H9 (cell line): ENCODE measurements around the gene C10orf62. TPM values are rescaled to one million over a fixed set of nuclear protein-coding genes. Genes with fewer than 3 reads are reported as not detected.

ENCODE experiments used
- DNase-seq: peaks from one replicate; pipeline ENCODE4 v3.0.0-alpha.2; 2017
- H2AFZ ChIP-seq: one replicate; pipeline ENCODE4 v1.6.1; 2013; ENCODE audit warnings: mild to moderate bottlenecking, low read length, control low read depth, moderate library complexity
- H2AK5ac ChIP-seq: 2 replicates; pipeline ENCODE4 v1.6.1; 2013; ENCODE audit warnings: low read length, control low read depth, mixed read lengths; ENCODE audit not compliant: insufficient read length
- H2BK120ac ChIP-seq: one replicate; pipeline ENCODE4 v1.6.1; 2013; ENCODE audit warnings: low read depth, mild to moderate bottlenecking, low read length, control low read depth, inconsistent platforms; ENCODE audit not compliant: poor library complexity, severe bottlenecking
- H2BK12ac ChIP-seq: 2 replicates; pipeline ENCODE4 v1.6.1; 2013; ENCODE audit warnings: low read length, control low read depth, mixed read lengths, low read depth; ENCODE audit not compliant: insufficient read length
- H2BK15ac ChIP-seq: 2 replicates; pipeline ENCODE4 v1.6.1; 2013; ENCODE audit warnings: low read depth, low read length, control low read depth
- H2BK20ac ChIP-seq: one replicate; pipeline ENCODE4 v1.6.1; 2013; ENCODE audit warnings: low read depth, mild to moderate bottlenecking, low read length, control low read depth, inconsistent platforms; ENCODE audit not compliant: poor library complexity, severe bottlenecking
- H2BK5ac ChIP-seq: 2 replicates; pipeline ENCODE4 v1.6.1; 2013; ENCODE audit warnings: low read length, control low read depth, mixed read lengths; ENCODE audit not compliant: insufficient read length
- H3K14ac ChIP-seq: 2 replicates; pipeline ENCODE4 v1.6.1; 2013; ENCODE audit warnings: low read length, control low read depth; ENCODE audit not compliant: insufficient read depth
- H3K18ac ChIP-seq: 2 replicates; pipeline ENCODE4 v1.6.1; 2013; ENCODE audit warnings: low read depth, mild to moderate bottlenecking, mixed read lengths, low read length, control low read depth; ENCODE audit not compliant: insufficient read length
- H3K23ac ChIP-seq: 2 replicates; pipeline ENCODE4 v1.6.1; 2013; ENCODE audit warnings: low read length, control low read depth, mixed read lengths, low read depth; ENCODE audit not compliant: insufficient read length
- H3K23me2 ChIP-seq: 2 replicates; pipeline ENCODE4 v1.6.1; 2013; ENCODE audit warnings: low read depth, mild to moderate bottlenecking, mixed read lengths, low read length, control low read depth; ENCODE audit not compliant: insufficient read length, poor library complexity, severe bottlenecking
- H3K27ac ChIP-seq: 2 replicates; pipeline ENCODE4 v1.5.1; 2013; ENCODE audit warnings: low read length, control low read depth, mixed read lengths, low read depth; ENCODE audit not compliant: insufficient read length
- H3K27me3 ChIP-seq: 2 replicates; pipeline ENCODE4 v1.6.1; 2013; ENCODE audit warnings: low read length, control low read depth, inconsistent platforms; ENCODE audit not compliant: insufficient read depth
- H3K4ac ChIP-seq: 2 replicates; pipeline ENCODE4 v1.6.1; 2013; ENCODE audit warnings: low read depth, mild to moderate bottlenecking, control low read depth, inconsistent platforms, low read length, moderate library complexity
- H3K4me1 ChIP-seq: 2 replicates; pipeline ENCODE4 v1.6.1; 2013; ENCODE audit warnings: low read length, control low read depth, inconsistent platforms; ENCODE audit not compliant: insufficient read depth
- H3K4me2 ChIP-seq: 2 replicates; pipeline ENCODE4 v1.6.1; 2013; ENCODE audit warnings: low read length, control low read depth, mixed read lengths; ENCODE audit not compliant: insufficient read length, insufficient read depth
- H3K56ac ChIP-seq: 2 replicates; pipeline ENCODE4 v1.6.1; 2013; ENCODE audit warnings: low read depth, mild to moderate bottlenecking, mixed read lengths, low read length, control low read depth; ENCODE audit not compliant: insufficient read length
- H3K79me1 ChIP-seq: 2 replicates; pipeline ENCODE4 v1.6.1; 2013; ENCODE audit warnings: low read depth, mild to moderate bottlenecking, moderate library complexity, low read length, control low read depth, inconsistent platforms; ENCODE audit not compliant: insufficient read depth, poor library complexity, severe bottlenecking
- H3K79me2 ChIP-seq: 2 replicates; pipeline ENCODE4 v1.6.1; 2013; ENCODE audit warnings: low read length, control low read depth, inconsistent platforms; ENCODE audit not compliant: insufficient read depth
- H3K9ac ChIP-seq: 2 replicates; pipeline ENCODE4 v1.6.1; 2013; ENCODE audit warnings: low read length, control low read depth, mixed read lengths; ENCODE audit not compliant: insufficient read length; ENCODE audit errors: extremely low read depth
- H3K9me3 ChIP-seq: one replicate; pipeline ENCODE4 v1.6.1; 2013; ENCODE audit warnings: low read depth, low read length, inconsistent platforms; ENCODE audit not compliant: control insufficient read depth
- H3T11ph ChIP-seq: one replicate; pipeline ENCODE4 v1.6.1; 2013; ENCODE audit warnings: mild to moderate bottlenecking, low read length, control low read depth, inconsistent platforms
- H4K20me1 ChIP-seq: one replicate; pipeline ENCODE4 v1.6.1; 2013; ENCODE audit not compliant: control insufficient read depth, insufficient read length, insufficient read depth
- H4K5ac ChIP-seq: 2 replicates; pipeline ENCODE4 v1.6.1; 2013; ENCODE audit warnings: low read depth, mild to moderate bottlenecking, mixed read lengths, low read length, control low read depth; ENCODE audit not compliant: insufficient read length
- H4K8ac ChIP-seq: replicated peaks from 2 replicates; pipeline ENCODE4 v1.6.1; 2013; ENCODE audit warnings: low read length, control low read depth, mixed read lengths, low read depth; ENCODE audit not compliant: insufficient read length
- H4K91ac ChIP-seq: 2 replicates; pipeline ENCODE4 v1.6.1; 2013; ENCODE audit warnings: low read depth, mild to moderate bottlenecking, moderate library complexity, mixed read lengths, low read length, control low read depth; ENCODE audit not compliant: insufficient read length
- H3K27ac Mint-ChIP-seq, 3 experiments: 2 replicates in 2 of 3; 3 replicates in 1 of 3; pipeline ENCODE4 v1.8.0; 2020 to 2021; ENCODE audit warnings: mixed read lengths in 3 of 3, mild to moderate bottlenecking in 1 of 3, moderate library complexity in 1 of 3
- H3K27me3 Mint-ChIP-seq: 2 replicates; pipeline ENCODE4 v1.8.0; 2021; ENCODE audit warnings: low read depth, mild to moderate bottlenecking, moderate library complexity, mixed read lengths
- H3K36me3 Mint-ChIP-seq, 3 experiments: 2 replicates in 2 of 3; 3 replicates in 1 of 3; pipeline ENCODE4 v1.8.0; 2020 to 2021; ENCODE audit warnings: low read depth in 3 of 3, mixed read lengths in 3 of 3; ENCODE audit not compliant: insufficient read depth in 1 of 3
- H3K4me1 Mint-ChIP-seq, 2 experiments: 2 replicates each; pipeline ENCODE4 v1.8.0; 2020; ENCODE audit warnings: mixed read lengths in 2 of 2
- H3K4me3 Mint-ChIP-seq, 2 experiments: 2 replicates in 1 of 2; 3 replicates in 1 of 2; pipeline ENCODE4 v1.8.0; 2020 to 2021; ENCODE audit warnings: mild to moderate bottlenecking in 2 of 2, mixed read lengths in 2 of 2, moderate library complexity in 1 of 2
- H3K9me3 Mint-ChIP-seq, 2 experiments: 2 replicates in 1 of 2; 3 replicates in 1 of 2; pipeline ENCODE4 v1.8.0; 2020; ENCODE audit warnings: mild to moderate bottlenecking in 2 of 2, mixed read lengths in 2 of 2, moderate library complexity in 1 of 2
- WGBS: extraction: QIAGEN DNeasy Blood & Tissue Kit; methylation state at CpG from one replicate; pipeline ENCODE4 v1.1.7; 2013; ENCODE audit warnings: missing lambda C conversion rate, low lambda C conversion rate, mixed read lengths; ENCODE audit not compliant: insufficient read length; ENCODE audit errors: extremely low coverage; 5-methylcytosine and 5-hydroxymethylcytosine counted together
- total RNA-seq: library from RNA; stranded (reverse); gene quantifications from 2 replicates; pipeline ENCODE4 v1.2.1, GENCODE V29; 2021
- TF ChIP-seq, protein P1 (sequence below): fragments of 200-600 bp; sonication (generic); conservative IDR thresholded peaks from 3 replicates; pipeline ENCODE4 v1.8.0; 2021; ENCODE audit warnings: antibody characterized with exemption, mild to moderate bottlenecking

The C10orf62 gene
- total RNA-seq, 1 experiment from 2014 or later, result 0.31 TPM

DNA sequence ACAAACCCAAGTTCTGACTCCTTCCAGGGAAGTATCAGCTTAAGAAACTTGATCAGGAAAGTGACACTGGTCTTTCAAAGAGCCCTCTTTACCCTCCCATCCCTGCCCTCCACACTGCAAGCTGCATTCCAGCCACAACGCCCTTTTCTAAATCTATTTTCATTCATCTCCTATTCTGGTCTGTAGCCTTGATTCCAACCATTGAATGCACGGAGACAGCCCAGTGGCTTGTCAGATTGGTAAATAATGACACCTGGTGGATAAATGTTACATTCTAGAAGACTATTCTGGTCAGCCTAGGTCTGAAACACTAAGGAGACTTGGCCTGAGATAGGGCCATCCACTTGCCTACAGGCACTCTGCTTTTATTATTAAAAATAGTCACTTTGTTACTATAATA is 22.9 kb downstream of the C10orf62 start:
- Histone ChIP-seq H2BK120ac (no peak overlapping the region), H4K5ac (no peak overlapping the region), H2BK20ac (no peak overlapping the region), H3K4me1 (no peaks in the 10 kb centered on the region), H3K27me3 (no peaks in the 10 kb centered on the region), H4K91ac (no peak overlapping the region), H3K79me1 (no peaks in the 10 kb centered on the region), H4K20me1 (no peaks in the 10 kb centered on the region), H3K23ac (no peak overlapping the region), H3K56ac (no peak overlapping the region), H3K4ac (no peak overlapping the region), H3T11ph (no peak overlapping the region), H3K4me2 (no peak overlapping the region), H3K79me2 (no peaks in the 10 kb centered on the region), H2AK5ac (no peak overlapping the region), H3K14ac (no peak overlapping the region), H3K9me3 (no peaks in the 10 kb centered on the region), H3K27ac (no peak overlapping the region), H2AFZ (no peak overlapping the region), H2BK15ac (no peak overlapping the region), H3K18ac (no peak overlapping the region), H2BK5ac (no peak overlapping the region), H4K8ac (no peak overlapping the region), H3K23me2 (no peaks in the 10 kb centered on the region), H2BK12ac (no peak overlapping the region), H3K9ac (no peak overlapping the region)
- no CpG with 5 or more reads among the region's 2 CpGs for WGBS
- TF ChIP-seq, protein P1, sequence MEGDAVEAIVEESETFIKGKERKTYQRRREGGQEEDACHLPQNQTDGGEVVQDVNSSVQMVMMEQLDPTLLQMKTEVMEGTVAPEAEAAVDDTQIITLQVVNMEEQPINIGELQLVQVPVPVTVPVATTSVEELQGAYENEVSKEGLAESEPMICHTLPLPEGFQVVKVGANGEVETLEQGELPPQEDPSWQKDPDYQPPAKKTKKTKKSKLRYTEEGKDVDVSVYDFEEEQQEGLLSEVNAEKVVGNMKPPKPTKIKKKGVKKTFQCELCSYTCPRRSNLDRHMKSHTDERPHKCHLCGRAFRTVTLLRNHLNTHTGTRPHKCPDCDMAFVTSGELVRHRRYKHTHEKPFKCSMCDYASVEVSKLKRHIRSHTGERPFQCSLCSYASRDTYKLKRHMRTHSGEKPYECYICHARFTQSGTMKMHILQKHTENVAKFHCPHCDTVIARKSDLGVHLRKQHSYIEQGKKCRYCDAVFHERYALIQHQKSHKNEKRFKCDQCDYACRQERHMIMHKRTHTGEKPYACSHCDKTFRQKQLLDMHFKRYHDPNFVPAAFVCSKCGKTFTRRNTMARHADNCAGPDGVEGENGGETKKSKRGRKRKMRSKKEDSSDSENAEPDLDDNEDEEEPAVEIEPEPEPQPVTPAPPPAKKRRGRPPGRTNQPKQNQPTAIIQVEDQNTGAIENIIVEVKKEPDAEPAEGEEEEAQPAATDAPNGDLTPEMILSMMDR, result peak; percentile 70
- Mint-ChIP-seq H3K27me3 (no peaks in the 10 kb centered on the region), H3K27ac (no peak overlapping the region), H3K4me3 (no peak overlapping the region), H3K9me3 (no peaks in the 10 kb centered on the region), H3K4me1 (peaks cover 11 to 13% of the 10 kb centered on the region in 2 experiments), H3K36me3 (0 out of 7 replicates have a peak, but pooled peaks cover 3 to 5% (median 4%) of the 10 kb centered on the region in 3 experiments)
- peak; percentile 51 for DNase-seq
